GM12878 (cell line): ENCODE data around the gene ZNF624. TPM values are rescaled to one million over a fixed set of nuclear protein-coding genes. Genes with fewer than 3 reads are reported as not detected.

Source experiments
- BRCA1 ChIP-seq: IDR thresholded peaks from 2 replicates; pipeline ENCODE4 v1.6.1; 2011; ENCODE audit warnings: low read depth, low read length, improper control_type of control experiment
- CBX5 ChIP-seq: sonication (generic); IDR thresholded peaks from 2 replicates; pipeline ENCODE4 v1.6.1; 2016; ENCODE audit warnings: low read depth, moderate library complexity, mild to moderate bottlenecking, inconsistent platforms
- CHD1 ChIP-seq: IDR thresholded peaks from 2 replicates; pipeline ENCODE4 v1.6.1; 2012; ENCODE audit warnings: low read depth, low read length, improper control_type of control experiment
- CREB1 ChIP-seq: IDR thresholded peaks from 2 replicates; pipeline ENCODE4 v1.6.1; 2012; ENCODE audit warnings: low read depth, mild to moderate bottlenecking, inconsistent platforms
- CUX1 ChIP-seq: IDR thresholded peaks from 2 replicates; pipeline ENCODE4 v1.6.1; 2012; ENCODE audit warnings: improper control_type of control experiment, low read depth, low read length; ENCODE audit not compliant: insufficient replicate concordance
- E2F4 ChIP-seq: IDR thresholded peaks from 2 replicates; pipeline ENCODE4 v1.6.1; 2012; ENCODE audit warnings: low read depth, low read length, improper control_type of control experiment
- IRF4 ChIP-seq: IDR thresholded peaks from 2 replicates; pipeline ENCODE4 v1.6.1; 2011; ENCODE audit warnings: low read depth, low read length
- MAX ChIP-seq: IDR thresholded peaks from 2 replicates; pipeline ENCODE4 v1.6.1; 2012; ENCODE audit warnings: low read depth, low read length, improper control_type of control experiment
- MEF2A ChIP-seq: IDR thresholded peaks from 2 replicates; pipeline ENCODE4 v1.6.1; 2011; ENCODE audit warnings: low read depth, mild to moderate bottlenecking, low read length, moderate library complexity; ENCODE audit not compliant: insufficient read depth
- MLLT1 ChIP-seq: fragments of 450-650 bp; IDR thresholded peaks from 2 replicates; pipeline ENCODE4 v1.6.1; 2016; ENCODE audit warnings: mild to moderate bottlenecking
- NR2C2 ChIP-seq: IDR thresholded peaks from 2 replicates; pipeline ENCODE4 v1.6.1; 2011; ENCODE audit warnings: borderline replicate concordance, low read depth; ENCODE audit not compliant: control insufficient read depth, insufficient read length
- PAX8 ChIP-seq: fragments of 450-650 bp; IDR thresholded peaks from 2 replicates; pipeline ENCODE4 v1.6.1; 2017; ENCODE audit warnings: mild to moderate bottlenecking, moderate library complexity
- POLR2AphosphoS5 ChIP-seq: IDR thresholded peaks from 2 replicates; pipeline ENCODE4 v1.6.1; 2011; ENCODE audit warnings: mild to moderate bottlenecking, low read length, inconsistent platforms
- PRDM15 ChIP-seq: fragments of 450-650 bp; formaldehyde crosslinking; IDR thresholded peaks from 2 replicates; pipeline ENCODE4 v1.4.0; 2020; ENCODE audit warnings: mild to moderate bottlenecking, moderate library complexity
- RBBP5 ChIP-seq: fragments of 200-600 bp; sonication (generic); conservative IDR thresholded peaks from 2 replicates; pipeline ENCODE4 v1.6.1; 2016
- SPI1 ChIP-seq: IDR thresholded peaks from 2 replicates; pipeline ENCODE4 v1.6.1; 2011; ENCODE audit warnings: low read depth, mild to moderate bottlenecking, low read length, moderate library complexity, borderline replicate concordance; ENCODE audit not compliant: insufficient read depth
- USF2 ChIP-seq: IDR thresholded peaks from 2 replicates; pipeline ENCODE4 v1.6.1; 2011; ENCODE audit warnings: low read depth, low read length, improper control_type of control experiment, borderline replicate concordance
- polyA plus RNA-seq, 11 experiments: library from polyadenylated mRNA; depleted of rRNA in 4 of 11; unstranded in 6 of 11; stranded (reverse) in 5 of 11; fragments of >200 nt; fragmentation: Nextera tagmentation in 4 of 11; fragmentation: Illumina TruSeq in 1 of 11; extraction: Ambion mirVana in 4 of 11; extraction: Trizol in 1 of 11; gene quantifications; 1 replicate in 1 of 11; 2 replicates in 10 of 11; pipeline versions ENCODE4 v1.2.1 to v1.2.3, GENCODE V29; 2011 to 2016; ENCODE audit warnings: inconsistent platforms in 2 of 11, missing spikeins in 2 of 11, low read depth in 1 of 11
- total RNA-seq, 4 experiments: library from RNA; depleted of rRNA in 3 of 4; stranded (reverse); fragments of >200 nt in 3 of 4; fragmentation: Illumina TruSeq in 1 of 4; extraction: Trizol in 1 of 4; gene quantifications; 2 replicates each; pipeline versions ENCODE4 v1.2.1 to v1.2.3, GENCODE V29; 2013 to 2021

Gene ZNF624
- total and polyA plus RNA-seq, 10 of the 15 experiments (the other 5 are each of a cell fraction or from before 2014, with no cell fraction given) = 0.50 to 3.5 (median 2.1) TPM

GRCh38 chr17:16653367-16654041 lies at the start of gene ZNF624 (continued):
- no peak for TF ChIP-seq MAX
- no peak for TF ChIP-seq NR2C2
- TF ChIP-seq SPI1 = no peak
- TF ChIP-seq CBX5 = no peak
- no peak for TF ChIP-seq BRCA1
- 0 out of 2 replicates have a peak, but pooled peaks have one; percentile 37 for TF ChIP-seq CHD1
- no peak for TF ChIP-seq IRF4
- TF ChIP-seq POLR2AphosphoS5 = peak; percentile 73; the same call in 1 of the 2 replicates
- no peak for TF ChIP-seq MLLT1
- 0 out of 2 replicates have a peak, but pooled peaks have one; percentile 44 for TF ChIP-seq CREB1
- no peak for TF ChIP-seq PAX8
- TF ChIP-seq PRDM15 (CRISPR knock-in tag) = no peak
- no peak for TF ChIP-seq RBBP5
- TF ChIP-seq E2F4 = peak; percentile 70; the same call in 1 of the 2 replicates
- TF ChIP-seq CUX1 = no peak
- no peak for TF ChIP-seq MEF2A
- TF ChIP-seq USF2 = no peak
